RWPE2 (cell line): ENCODE data around the gene GMDS.

ENCODE experiments used
- ATAC-seq: fragments of 200-7000 bp; cut with Tn5 transposase; 3 replicates; pipeline ENCODE4 v1.9.1; 2021; ENCODE audit warnings: low read depth
- DNase-seq: peaks from one replicate; pipeline ENCODE4 v3.0.0-alpha.2; 2020; ENCODE audit warnings: low spot score
- H3K27ac ChIP-seq: fragments of 450-650 bp; 2 replicates; pipeline ENCODE4 v1.5.1; 2017; ENCODE audit warnings: mild to moderate bottlenecking; ENCODE audit not compliant: poor library complexity, severe bottlenecking
- H3K27me3 ChIP-seq: fragments of 250-450 bp; sonication (Bioruptor Pico); 2 replicates; pipeline ENCODE4 v1.5.1; 2021; ENCODE audit warnings: mild to moderate bottlenecking, moderate library complexity; ENCODE audit not compliant: insufficient read depth, poor library complexity, severe bottlenecking
- H3K36me3 ChIP-seq: fragments of 250-450 bp; sonication (Bioruptor Pico); 2 replicates; pipeline ENCODE4 v1.5.1; 2020; ENCODE audit warnings: low read depth, mild to moderate bottlenecking, moderate library complexity
- H3K4me1 ChIP-seq: fragments of 250-450 bp; sonication (Bioruptor Pico); 2 replicates; pipeline ENCODE4 v1.5.1; 2021; ENCODE audit warnings: mild to moderate bottlenecking, moderate library complexity; ENCODE audit not compliant: insufficient read depth, poor library complexity, severe bottlenecking
- H3K4me3 ChIP-seq: fragments of 250-450 bp; sonication (Bioruptor Pico); 2 replicates; pipeline ENCODE4 v1.5.1; 2021; ENCODE audit warnings: mild to moderate bottlenecking, moderate library complexity; ENCODE audit not compliant: severe bottlenecking
- H3K9me3 ChIP-seq: fragments of 250-450 bp; sonication (Bioruptor Pico); 2 replicates; pipeline ENCODE4 v1.5.1; 2021; ENCODE audit warnings: mild to moderate bottlenecking, moderate library complexity; ENCODE audit not compliant: severe bottlenecking
- TF ChIP-seq, protein P1 (sequence below): fragments of 450-650 bp; IDR thresholded peaks from one replicate; pipeline ENCODE4 v1.5.1; 2017; ENCODE audit warnings: mild to moderate bottlenecking, moderate library complexity; ENCODE audit not compliant: poor library complexity, severe bottlenecking

Gene GMDS

DNA sequence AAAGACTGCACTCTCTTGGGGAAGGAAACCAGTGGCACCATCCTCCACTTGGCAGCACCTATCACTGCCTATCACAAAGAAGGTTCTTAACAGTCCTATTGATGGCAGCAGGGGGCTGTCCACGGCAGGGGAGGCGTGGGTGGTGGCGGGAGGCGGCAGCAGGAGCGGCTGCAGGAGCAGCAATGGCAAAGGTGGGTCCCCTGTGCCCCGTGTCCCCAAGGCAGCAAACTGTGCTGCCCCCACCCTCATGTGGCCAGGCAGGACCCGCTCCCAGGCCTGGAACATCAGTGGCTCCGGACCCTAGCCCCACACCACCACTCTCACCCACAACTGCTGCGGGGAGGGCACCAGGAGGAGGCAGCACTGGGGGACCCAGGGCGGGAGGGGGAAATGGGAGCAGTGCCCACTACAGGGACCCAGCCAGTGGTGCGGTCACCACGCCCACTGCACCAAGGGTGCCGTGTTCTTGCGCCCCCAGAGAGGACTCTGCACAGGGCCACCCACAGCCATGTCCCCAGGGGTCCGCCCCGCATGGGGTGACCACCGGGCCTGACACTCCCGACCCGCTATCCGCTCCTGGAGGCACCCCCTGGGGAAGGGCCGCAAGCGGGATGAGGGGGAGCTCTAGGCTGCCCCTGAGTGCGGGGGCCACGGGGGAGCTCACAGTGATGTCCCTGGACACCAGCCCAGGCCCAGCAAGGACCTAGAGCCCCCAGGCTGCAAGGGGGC, 54.6 kb downstream of the GMDS start:
- no peak for ATAC-seq
- no peaks in the 10 kb centered on the region for H3K9me3 ChIP-seq
- TF ChIP-seq, protein P1, sequence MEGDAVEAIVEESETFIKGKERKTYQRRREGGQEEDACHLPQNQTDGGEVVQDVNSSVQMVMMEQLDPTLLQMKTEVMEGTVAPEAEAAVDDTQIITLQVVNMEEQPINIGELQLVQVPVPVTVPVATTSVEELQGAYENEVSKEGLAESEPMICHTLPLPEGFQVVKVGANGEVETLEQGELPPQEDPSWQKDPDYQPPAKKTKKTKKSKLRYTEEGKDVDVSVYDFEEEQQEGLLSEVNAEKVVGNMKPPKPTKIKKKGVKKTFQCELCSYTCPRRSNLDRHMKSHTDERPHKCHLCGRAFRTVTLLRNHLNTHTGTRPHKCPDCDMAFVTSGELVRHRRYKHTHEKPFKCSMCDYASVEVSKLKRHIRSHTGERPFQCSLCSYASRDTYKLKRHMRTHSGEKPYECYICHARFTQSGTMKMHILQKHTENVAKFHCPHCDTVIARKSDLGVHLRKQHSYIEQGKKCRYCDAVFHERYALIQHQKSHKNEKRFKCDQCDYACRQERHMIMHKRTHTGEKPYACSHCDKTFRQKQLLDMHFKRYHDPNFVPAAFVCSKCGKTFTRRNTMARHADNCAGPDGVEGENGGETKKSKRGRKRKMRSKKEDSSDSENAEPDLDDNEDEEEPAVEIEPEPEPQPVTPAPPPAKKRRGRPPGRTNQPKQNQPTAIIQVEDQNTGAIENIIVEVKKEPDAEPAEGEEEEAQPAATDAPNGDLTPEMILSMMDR = no peak
- no peaks in the 10 kb centered on the region for H3K4me1 ChIP-seq
- DNase-seq = no peak
- no peaks in the 10 kb centered on the region for H3K27me3 ChIP-seq
- no peak overlapping the region for H3K4me3 ChIP-seq
- no peaks in the 10 kb centered on the region for H3K36me3 ChIP-seq
- H3K27ac ChIP-seq = no peak overlapping the region

DNA sequence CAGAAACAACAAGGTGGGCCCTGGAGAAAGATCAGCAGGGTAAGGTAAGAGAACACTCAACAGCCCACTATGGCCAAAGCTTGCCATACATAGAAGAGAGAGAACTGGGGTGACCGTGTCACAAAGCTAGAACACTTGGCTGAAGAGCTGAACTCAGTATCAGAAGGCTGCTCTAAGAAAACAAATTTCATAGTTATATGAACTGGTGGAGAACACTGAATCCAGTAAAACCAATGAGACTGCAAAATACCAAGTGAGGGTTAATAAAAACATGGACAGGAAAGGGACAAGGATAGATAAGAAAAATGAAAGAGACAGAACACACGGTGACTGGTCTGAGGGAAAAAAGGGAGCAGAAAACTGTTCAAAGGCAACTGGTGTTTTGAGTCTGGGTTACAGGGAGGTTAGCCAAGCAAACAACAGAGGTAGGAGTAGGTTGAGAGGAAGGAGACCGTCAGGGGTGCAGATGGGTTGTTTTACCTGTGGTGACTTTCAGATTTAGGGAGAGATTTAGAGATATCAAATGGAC, 56.5 kb downstream of the GMDS start:
- ATAC-seq (no peak), DNase-seq (no peak)
- Histone ChIP-seq H3K4me3 (no peak overlapping the region), H3K27me3 (no peaks in the 10 kb centered on the region), H3K4me1 (no peaks in the 10 kb centered on the region), H3K9me3 (no peaks in the 10 kb centered on the region), H3K36me3 (no peaks in the 10 kb centered on the region), H3K27ac (no peak overlapping the region)
- TF ChIP-seq, protein P1 = no peak

DNA sequence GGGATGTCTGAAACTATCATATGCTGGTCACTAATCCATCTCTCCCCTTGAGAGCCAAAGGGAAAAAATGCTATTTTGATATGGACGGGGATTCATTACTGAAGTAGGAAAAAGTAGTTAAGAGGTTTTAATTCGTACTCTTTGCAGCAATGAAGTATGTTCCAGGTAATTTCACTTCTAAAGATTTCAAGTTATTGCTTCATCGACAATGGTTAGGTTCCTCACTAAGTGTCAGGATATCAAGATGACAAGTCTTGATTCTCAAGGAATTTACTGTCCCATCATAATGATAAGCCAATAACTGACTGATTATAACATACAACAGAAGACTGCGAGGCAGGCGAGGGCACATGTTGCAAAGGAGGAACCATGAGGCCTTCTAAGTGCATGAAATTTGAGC, 57.0 kb downstream of the GMDS start:
- H3K27me3 ChIP-seq = no peaks in the 10 kb centered on the region
- no peak overlapping the region for H3K27ac ChIP-seq
- TF ChIP-seq, protein P1 = no peak
- DNase-seq (no peak), ATAC-seq (no peak)
- no peaks in the 10 kb centered on the region for H3K36me3 ChIP-seq
- H3K4me1 ChIP-seq = no peaks in the 10 kb centered on the region
- no peak overlapping the region for H3K4me3 ChIP-seq
- no peaks in the 10 kb centered on the region for H3K9me3 ChIP-seq

DNA sequence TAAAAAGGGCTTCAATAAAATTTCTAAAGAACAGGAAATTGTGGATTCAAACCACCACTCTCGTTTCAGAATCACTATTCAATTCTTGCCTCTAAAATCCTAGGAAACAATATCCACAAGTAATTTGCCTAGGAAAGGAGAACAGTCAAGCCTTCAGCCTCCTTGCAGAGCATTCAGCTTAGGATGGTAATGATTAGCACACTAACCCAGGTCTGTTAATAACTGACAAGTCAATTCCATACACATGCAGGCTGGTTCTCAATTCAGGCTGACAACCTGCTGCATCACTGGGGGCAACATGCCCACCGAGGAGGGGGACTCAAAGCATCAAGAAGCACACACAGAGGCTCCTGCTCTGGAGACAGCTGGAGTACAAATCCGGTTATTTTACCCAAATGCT, 57.6 kb downstream of the GMDS start:
- ATAC-seq = no peak
- Histone ChIP-seq H3K4me1 (no peaks in the 10 kb centered on the region), H3K4me3 (no peak overlapping the region), H3K36me3 (no peaks in the 10 kb centered on the region), H3K27ac (no peak overlapping the region), H3K27me3 (no peaks in the 10 kb centered on the region), H3K9me3 (no peaks in the 10 kb centered on the region)
- no peak for DNase-seq
- TF ChIP-seq, protein P1 = no peak

DNA sequence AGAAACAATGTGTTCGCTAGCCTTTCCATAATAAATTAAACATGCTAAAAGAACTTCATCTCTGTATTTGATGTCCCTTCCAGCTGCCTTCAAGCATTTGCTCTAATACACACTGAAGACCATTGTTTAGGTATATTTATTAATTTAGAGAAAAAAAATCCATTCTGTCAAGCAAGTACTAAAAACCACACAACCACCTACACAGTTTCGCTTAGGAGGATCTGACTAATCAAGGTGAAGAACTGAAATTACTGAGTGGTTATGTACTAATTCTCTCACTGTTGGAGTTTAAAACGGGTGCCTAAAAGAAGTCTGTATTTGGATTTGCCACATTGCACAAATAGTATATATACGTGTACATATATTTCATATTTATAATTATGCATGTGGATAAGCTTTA, 58.9 kb downstream of the GMDS start:
- no peaks in the 10 kb centered on the region for H3K27me3 ChIP-seq
- ATAC-seq = no peak
- TF ChIP-seq, protein P1 = no peak

More for the DNA sequence above, 58.9 kb downstream of the GMDS start:
- Histone ChIP-seq H3K4me1 (no peaks in the 10 kb centered on the region), H3K9me3 (no peaks in the 10 kb centered on the region), H3K4me3 (no peak overlapping the region), H3K36me3 (no peaks in the 10 kb centered on the region), H3K27ac (no peak overlapping the region)
- no peak for DNase-seq
